ENCODE data around the gene PRCP. TPM values are rescaled to one million over a fixed set of nuclear protein-coding genes. Genes with fewer than 3 reads are reported as not detected.
A peak's percentile ranks its signal among the peaks of the same experiment; 100 is the strongest.

The PRCP gene
- total and polyA plus RNA-seq, 2 donors (not counting 3 experiments of a cell fraction or from before 2014, with no cell fraction given) = 170 to 277 TPM

- CTCF ChIA-PET = interaction anchor here (1.2 to 1.8 kb wide), 3 partner anchors 10 to 161 kb away, joined by 3 to 9 read pairs (median 3); no protein-coding TSS in a partner anchor
- BruUV-seq (replicated peaks) = no TSS peak
These were observed 37.3 kb upstream of the PRCP start for GRCh38 chr11:82937554-82937953.

GRCh38 chr11:82936261-82936660 lies 36.0 kb upstream of the PRCP start:
- H3K27ac ChIP-seq (ENCODE audit: insufficient read depth, low read depth, low read length) = no peak overlapping the region
- H3K9me1 ChIP-seq (replicated peaks; ENCODE audit: control insufficient read depth, extremely low read depth, insufficient read depth, low read length) = no peaks in the 10 kb centered on the region
- ChIA-PET POLR2A (no interaction called here), CTCF (interaction anchor here (1.2 to 1.8 kb wide), 4 partner anchors 9 to 160 kb away, joined by 3 to 9 read pairs (median 4); no protein-coding TSS in a partner anchor)
- no peaks in the 10 kb centered on the region for H3K36me3 ChIP-seq (ENCODE audit: control insufficient read depth in 2 of 2, extremely low read depth in 1 of 2, insufficient read depth in 2 of 2, low read length in 2 of 2)
- DNase-seq (ENCODE audit: low read depth, low spot score) (peak; percentile 79), FAIRE-seq (peak; percentile 26)
- peak overlapping the region; percentile 58 for H2AFZ ChIP-seq (ENCODE audit: low read depth, low read length)
- H3K4me2 ChIP-seq (ENCODE audit: insufficient read depth, low read length) = peak overlapping the region; percentile 20
- H3K9me3 ChIP-seq (replicated peaks; ENCODE audit: control insufficient read depth, insufficient read depth, low read length) = no peaks in the 10 kb centered on the region
- peaks cover 6% of the 10 kb centered on the region for H3K4me1 ChIP-seq (ENCODE audit: control insufficient read depth, extremely low read depth, insufficient read depth, low read length)
- H3K27me3 ChIP-seq (ENCODE audit: control insufficient read depth in 2 of 2, insufficient read depth in 2 of 2, low read length in 2 of 2) = no peaks in the 10 kb centered on the region
- BruUV-seq (replicated peaks) = no TSS peak
- no peak for TF ChIP-seq POLR2AphosphoS5 (IDR thresholded peaks at IDR 0.05; ENCODE audit: insufficient read depth, low read depth, low read length)
- TF ChIP-seq MYC (IDR thresholded peaks at IDR 0.05; ENCODE audit: low read depth, low read length) = no peak
- TF ChIP-seq POLR2A (IDR thresholded peaks at IDR 0.05; ENCODE audit: low read depth, low read length) = no peak
- no peak for TF ChIP-seq CTCF (IDR thresholded peaks at IDR 0.05; ENCODE audit: extremely low read depth in 1 of 2, insufficient read depth in 1 of 2, low read depth in 1 of 2, low read length in 2 of 2)
- no peak for TF ChIP-seq EZH2 (IDR thresholded peaks at IDR 0.05; ENCODE audit: borderline replicate concordance, low read depth, low read length, severe bottlenecking)
- TF ChIP-seq GATA2 (IDR thresholded peaks at IDR 0.05; ENCODE audit: insufficient read depth, insufficient read length, low read depth, low read length) = no peak
- no peak for TF ChIP-seq FOS (IDR thresholded peaks at IDR 0.05; ENCODE audit: borderline replicate concordance, insufficient read depth, low read length)
- TF ChIP-seq JUN (IDR thresholded peaks at IDR 0.05; ENCODE audit: borderline replicate concordance, insufficient read depth, insufficient read length, low read depth) = no peak
- TF ChIP-seq MAX (IDR thresholded peaks at IDR 0.05; ENCODE audit: insufficient read depth, insufficient read length) = no peak
- intact Hi-C loops (cut with micrococcal nuclease) (no loop called here), dilution Hi-C loops (cut with MboI; ENCODE audit: extremely low pct_ligation_motif_present, low sequenced_read_pairs) (no loop called here)
- no peaks in the 10 kb centered on the region for H4K20me1 ChIP-seq (replicated peaks; ENCODE audit: control insufficient read depth, extremely low read depth, insufficient read depth, low read length)
- no peaks in the 10 kb centered on the region for H3K79me2 ChIP-seq (ENCODE audit: control insufficient read depth, insufficient read depth, low read length)
- H3K9ac ChIP-seq (replicated peaks; ENCODE audit: extremely low read depth, insufficient read depth, low read length) = no peak overlapping the region
- H3K4me3 ChIP-seq (replicated peaks in 1 of 3; ENCODE audit: insufficient read depth in 1 of 3, low read depth in 1 of 3, low read length in 3 of 3) = no peak overlapping the region

More at GRCh38 chr11:82937554-82937953, 37.3 kb upstream of the PRCP start:
- Histone ChIP-seq H3K27ac (ENCODE audit: insufficient read depth, low read depth, low read length) (no peak overlapping the region), H3K27me3 (ENCODE audit: control insufficient read depth in 2 of 2, insufficient read depth in 2 of 2, low read length in 2 of 2) (no peaks in the 10 kb centered on the region), H3K79me2 (ENCODE audit: control insufficient read depth, insufficient read depth, low read length) (no peaks in the 10 kb centered on the region), H4K20me1 (replicated peaks; ENCODE audit: control insufficient read depth, extremely low read depth, insufficient read depth, low read length) (no peaks in the 10 kb centered on the region), H3K9ac (replicated peaks; ENCODE audit: extremely low read depth, insufficient read depth, low read length) (no peak overlapping the region), H3K36me3 (ENCODE audit: control insufficient read depth in 2 of 2, extremely low read depth in 1 of 2, insufficient read depth in 2 of 2, low read length in 2 of 2) (no peaks in the 10 kb centered on the region), H2AFZ (ENCODE audit: low read depth, low read length) (no peak overlapping the region), H3K4me3 (replicated peaks in 1 of 3; ENCODE audit: insufficient read depth in 1 of 3, low read depth in 1 of 3, low read length in 3 of 3) (no peak overlapping the region), H3K9me3 (replicated peaks; ENCODE audit: control insufficient read depth, insufficient read depth, low read length) (no peaks in the 10 kb centered on the region), H3K9me1 (replicated peaks; ENCODE audit: control insufficient read depth, extremely low read depth, insufficient read depth, low read length) (no peaks in the 10 kb centered on the region), H3K4me2 (ENCODE audit: insufficient read depth, low read length) (no peak overlapping the region), H3K4me1 (ENCODE audit: control insufficient read depth, extremely low read depth, insufficient read depth, low read length) (peaks cover 6% of the 10 kb centered on the region)
- no peak for TF ChIP-seq POLR2A (IDR thresholded peaks at IDR 0.05; ENCODE audit: low read depth, low read length)
- FAIRE-seq (no peak), DNase-seq (ENCODE audit: low read depth, low spot score) (no peak)
- POLR2A ChIA-PET = no interaction called here
- intact Hi-C loops (cut with micrococcal nuclease) = no loop called here
- dilution Hi-C loops (cut with MboI; ENCODE audit: extremely low pct_ligation_motif_present, low sequenced_read_pairs) = no loop called here

Measured in endothelial cell of umbilical vein (primary cell).